HCT116 (cell line): Measurements from ENCODE around the gene PPP2R2D.

Experiments
- CTCF ChIP-seq, 3 experiments: fragments of 200-600 bp in 1 of 3; sonication (generic) in 1 of 3; IDR thresholded peaks in 2 of 3; conservative IDR thresholded peaks in 1 of 3; 2 replicates each; pipeline ENCODE4 v1.5.1; 2012 to 2017; ENCODE audit warnings: low read depth in 2 of 3, low read length in 2 of 3, antibody characterized with exemption in 1 of 3, borderline replicate concordance in 1 of 3, control low read depth in 1 of 3, mild to moderate bottlenecking in 1 of 3, mixed read lengths in 1 of 3, mixed run types in 1 of 3, moderate library complexity in 1 of 3; ENCODE audit not compliant: insufficient read depth in 1 of 3
- EGR1 ChIP-seq: IDR thresholded peaks from 2 replicates; pipeline ENCODE4 v1.6.1; 2012; ENCODE audit warnings: low read depth
- EZH2 ChIP-seq: fragments of 200-600 bp; sonication (generic); IDR thresholded peaks from 2 replicates; pipeline ENCODE4 v1.6.1; 2017; ENCODE audit warnings: antibody characterized with exemption, mixed run types
- MAX ChIP-seq: IDR thresholded peaks from 2 replicates; pipeline ENCODE4 v1.6.1; 2012
- REST ChIP-seq: IDR thresholded peaks from 2 replicates; pipeline ENCODE4 v1.6.1; 2012; ENCODE audit warnings: low read depth
- YY1 ChIP-seq: IDR thresholded peaks from 2 replicates; pipeline ENCODE4 v1.6.1; 2011; ENCODE audit warnings: low read length, low read depth, moderate library complexity, mild to moderate bottlenecking; ENCODE audit not compliant: insufficient replicate concordance; ENCODE audit errors: extremely low read depth

GRCh38 chr10:131980321-131980720, 79.5 kb downstream of the PPP2R2D start:
- TF ChIP-seq EZH2 (no peak), CTCF (IDR thresholded peaks at IDR 0.05 in 2 of 3, conservative IDR thresholded peaks at IDR 0.05 in 1 of 3; ENCODE audit: borderline replicate concordance in 1 of 3, insufficient read depth in 1 of 3, low read depth in 2 of 3, low read length in 2 of 3) (no peak), YY1 (no peak), EGR1 (no peak), REST (no peak), MAX (no peak)
